HG02884 (cell line): ENCODE results near the gene LYRM4.
"Not testable (repeated sequence)": the region's sequence is repeated elsewhere in the genome, so short reads cannot be mapped to it uniquely, and the experiment has no call there.

Experiments used
- ATAC-seq: cut with Tn5 transposase; IDR thresholded peaks from one replicate; pipeline ENCODE4 v1.9.1; 2021; ENCODE audit warnings: mild to moderate bottlenecking, moderate library complexity; ENCODE audit not compliant: unreplicated experiment

The LYRM4 gene

GRCh38 chr6:5084781-5085647 is 175.7 kb downstream of the LYRM4 start, which contains the start of gene PPP1R3G:
PPP1R3G (plus strand) TSS chr6:5085341; CDS start chr6:5085486, 145 bp downstream.
- peak; percentile 43 for ATAC-seq

DNA sequence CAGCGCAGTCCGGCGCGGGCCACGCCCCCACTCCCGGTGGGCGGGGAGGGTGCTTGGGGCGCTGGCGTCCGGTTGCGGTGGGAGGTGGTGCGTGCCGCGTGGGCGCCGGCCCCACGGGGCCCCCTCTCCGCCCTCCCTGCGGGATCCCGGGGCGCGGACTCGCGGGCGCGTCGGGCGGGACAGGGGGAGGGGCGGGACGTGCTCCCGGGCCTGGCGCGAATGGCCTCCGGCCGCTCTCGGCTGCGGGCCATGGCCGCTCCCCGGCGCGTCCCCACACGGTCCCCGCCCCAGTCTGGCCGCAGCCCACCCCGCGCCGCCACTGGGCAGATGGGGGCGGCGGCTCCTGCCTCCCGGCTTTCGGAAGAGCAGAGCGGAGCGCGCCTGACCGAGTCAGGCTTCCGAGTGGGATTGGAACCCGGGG is 176.4 kb downstream of the LYRM4 start:
- peak; percentile 32 for ATAC-seq

DNA sequence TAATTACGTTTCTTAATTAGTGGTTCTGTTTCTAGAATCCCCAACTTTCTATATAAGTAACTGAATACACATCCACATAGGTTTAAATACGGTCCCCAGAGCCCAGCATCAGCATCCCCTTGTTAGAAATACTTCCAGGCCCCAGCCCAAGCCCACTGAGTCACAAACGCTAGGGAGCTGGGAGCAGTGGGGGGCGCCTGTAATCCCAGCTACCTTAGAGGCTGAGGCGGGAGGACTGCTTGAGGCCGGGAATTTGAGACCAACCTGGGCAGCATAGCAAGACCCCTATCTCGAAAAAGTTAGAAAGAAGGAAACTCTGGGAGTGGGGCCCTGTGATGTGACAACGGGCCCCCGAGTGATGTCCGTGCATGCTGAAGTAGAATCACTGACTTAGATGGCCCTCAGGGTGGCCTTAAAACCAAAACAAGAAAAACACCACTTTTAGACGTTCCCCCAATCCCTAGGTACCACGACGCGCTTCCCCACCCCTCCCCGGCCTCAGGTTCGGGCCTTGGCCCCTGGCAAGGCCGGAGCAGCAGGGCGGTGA is 176.9 kb downstream of the LYRM4 start:
- ATAC-seq: no peak

DNA sequence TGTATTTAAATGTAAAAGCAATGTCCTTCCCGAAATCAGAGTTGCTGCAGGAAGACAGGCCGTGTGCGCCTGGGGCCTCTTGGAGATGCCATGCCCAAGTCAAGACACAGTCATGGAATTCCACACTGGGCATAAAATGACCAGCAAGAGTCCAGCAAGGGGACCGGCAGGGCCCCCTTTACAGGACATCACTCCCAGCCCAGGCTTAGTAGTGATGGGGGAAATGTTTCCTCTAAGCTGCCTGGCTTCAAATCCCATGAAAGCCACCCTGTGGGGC is 177.5 kb downstream of the LYRM4 start:
- no peak for ATAC-seq

DNA sequence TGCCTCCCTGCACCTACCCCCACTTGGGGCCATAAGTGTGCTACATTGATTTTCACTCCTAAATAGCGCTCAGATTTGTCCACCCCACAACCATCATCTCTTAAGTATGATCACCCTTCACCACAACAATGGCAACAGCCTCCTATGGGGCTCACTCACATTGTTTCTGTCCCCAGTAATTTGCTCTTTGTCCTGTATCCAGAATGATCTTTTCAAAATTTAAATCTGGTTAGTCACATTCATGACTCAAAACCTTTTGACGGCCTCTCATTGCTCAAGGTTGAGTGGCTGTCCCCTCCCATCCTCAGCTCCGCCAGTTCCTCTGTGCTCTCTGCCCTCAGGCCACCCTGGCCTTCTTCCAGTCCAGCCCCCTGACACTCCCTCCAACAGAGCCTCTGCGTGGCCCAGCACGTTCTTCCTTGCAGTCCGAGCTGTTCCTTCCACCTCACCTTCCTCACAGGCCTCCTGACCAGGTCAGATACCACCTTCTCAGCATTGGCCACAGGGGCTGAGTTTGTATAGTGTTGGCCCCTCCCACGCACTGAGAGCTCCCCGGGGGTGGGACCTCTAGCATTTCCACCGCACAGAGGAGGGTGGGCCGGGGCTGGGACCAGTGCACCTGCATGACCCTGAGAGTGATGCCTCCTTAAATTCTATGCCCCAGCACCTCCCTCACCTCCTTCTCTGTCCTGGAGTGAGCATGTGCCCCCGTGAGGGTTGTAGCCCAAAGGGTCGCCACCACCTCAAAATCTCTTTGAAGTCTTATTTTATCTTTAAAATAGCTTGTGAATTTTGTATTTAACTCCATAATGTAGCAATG is 178.1 kb downstream of the LYRM4 start:
- ATAC-seq: no peak

DNA sequence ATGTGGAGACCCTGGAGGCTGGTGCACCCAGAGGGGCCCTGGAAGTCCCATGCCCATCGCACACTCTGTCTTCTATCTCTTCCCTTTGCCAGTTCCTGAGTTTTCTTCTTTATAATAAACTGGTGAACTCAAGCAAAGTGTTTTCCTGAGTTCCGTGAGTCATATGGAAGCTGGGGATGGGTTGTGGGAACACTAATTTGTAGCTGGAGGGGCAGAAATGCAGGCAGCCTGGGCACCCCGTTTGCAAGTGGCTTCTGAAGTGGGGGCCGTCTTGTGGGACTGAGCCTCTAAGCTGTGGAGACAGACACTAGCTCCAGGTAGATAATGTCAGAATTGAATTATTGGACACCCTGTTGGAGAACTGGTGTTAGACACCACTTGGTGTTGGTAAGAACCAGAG is 178.8 kb downstream of the LYRM4 start:
- ATAC-seq: no peak

DNA sequence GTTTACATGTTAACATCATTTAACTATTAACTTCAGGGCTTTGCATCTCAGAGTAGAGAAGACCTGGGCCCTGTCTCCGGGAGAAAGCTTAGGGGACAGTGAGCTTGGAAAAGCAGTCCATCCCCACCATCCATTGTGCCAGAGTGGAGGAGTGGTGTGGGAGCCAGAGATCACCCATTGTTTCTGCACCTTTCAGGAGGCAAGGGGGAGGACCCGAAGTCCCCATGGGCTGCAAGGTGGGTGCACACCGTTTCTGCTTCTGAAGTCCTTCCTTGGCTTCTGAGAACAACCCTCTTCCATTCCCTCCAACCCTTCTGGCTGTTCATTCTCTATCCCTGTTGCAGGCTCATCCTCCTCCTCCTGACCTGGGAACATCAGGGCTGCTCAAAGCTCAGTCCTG is 179.6 kb downstream of the LYRM4 start:
- ATAC-seq: no peak

GRCh38 chr6:5080574-5080973 is 180.2 kb downstream of the LYRM4 start:
- no peak for ATAC-seq

GRCh38 chr6:5079692-5080091 is 181.1 kb downstream of the LYRM4 start:
- no peak for ATAC-seq

- no peak for ATAC-seq
These were observed 182.6 kb downstream of the LYRM4 start for GRCh38 chr6:5078121-5078669.

- no peak for ATAC-seq
These were observed 183.8 kb downstream of the LYRM4 start for GRCh38 chr6:5076931-5077330.

DNA sequence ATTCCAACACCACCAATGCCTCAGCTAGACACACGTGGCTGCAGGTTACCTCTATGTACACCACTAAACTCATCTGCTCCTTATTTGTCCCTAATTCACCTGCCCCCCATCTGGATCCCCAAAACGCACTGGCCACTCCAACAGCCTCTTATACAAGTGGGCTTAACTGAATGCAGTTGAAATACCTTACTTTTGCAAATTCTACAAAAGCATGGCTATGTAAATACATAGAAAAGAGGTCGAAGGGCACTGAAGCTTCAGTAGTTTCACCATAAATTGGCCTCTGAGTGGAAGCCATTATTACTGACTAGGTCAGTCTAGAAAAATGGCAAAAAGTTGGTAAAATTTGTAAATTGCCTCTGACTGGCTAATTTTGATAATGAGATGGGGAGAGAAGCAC is 186.8 kb downstream of the LYRM4 start:
- no peak for ATAC-seq

DNA sequence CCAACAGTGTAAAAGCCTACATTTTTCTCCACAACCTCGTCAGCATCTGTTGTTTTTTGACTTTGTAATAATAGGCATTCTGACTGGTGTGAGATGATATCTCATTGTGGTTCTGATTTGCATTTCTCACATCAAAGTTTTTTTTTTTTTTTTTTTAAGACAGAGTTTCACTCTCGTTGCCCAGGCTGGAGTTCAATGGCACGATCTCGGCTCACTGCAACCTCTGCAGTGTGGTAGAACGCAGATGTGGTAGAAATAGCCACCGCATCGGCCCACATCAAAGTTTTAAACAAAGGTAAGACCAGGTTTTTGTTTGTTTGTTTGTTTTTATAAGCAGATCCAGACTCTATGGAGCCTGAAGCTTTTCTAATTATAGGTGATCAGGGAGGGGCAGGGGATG is 188.3 kb downstream of the LYRM4 start:
- ATAC-seq: no peak

DNA sequence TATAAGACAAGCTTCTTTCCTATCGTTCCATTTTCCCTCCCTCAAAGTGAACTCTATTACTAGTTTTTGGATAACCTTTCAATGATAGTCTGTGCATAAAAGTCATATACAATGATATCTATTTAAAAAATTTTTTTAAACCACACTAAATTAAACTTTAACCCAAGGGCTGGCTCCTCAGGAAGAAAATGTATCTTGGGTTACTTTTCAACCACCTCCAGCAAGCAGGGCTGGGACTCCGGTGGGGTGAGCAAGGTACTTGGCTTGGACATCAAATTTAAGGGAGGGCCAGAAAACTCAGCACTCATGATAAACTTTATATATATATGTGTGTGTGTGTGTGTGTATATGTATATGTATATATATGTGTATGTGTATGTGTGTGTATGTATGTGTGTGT is 189.5 kb downstream of the LYRM4 start:
- ATAC-seq: no peak

- ATAC-seq: no peak
These were observed 192.5 kb downstream of the LYRM4 start for GRCh38 chr6:5068153-5068751.

- no peak for ATAC-seq
These were observed 193.4 kb downstream of the LYRM4 start for GRCh38 chr6:5067305-5067704.

DNA sequence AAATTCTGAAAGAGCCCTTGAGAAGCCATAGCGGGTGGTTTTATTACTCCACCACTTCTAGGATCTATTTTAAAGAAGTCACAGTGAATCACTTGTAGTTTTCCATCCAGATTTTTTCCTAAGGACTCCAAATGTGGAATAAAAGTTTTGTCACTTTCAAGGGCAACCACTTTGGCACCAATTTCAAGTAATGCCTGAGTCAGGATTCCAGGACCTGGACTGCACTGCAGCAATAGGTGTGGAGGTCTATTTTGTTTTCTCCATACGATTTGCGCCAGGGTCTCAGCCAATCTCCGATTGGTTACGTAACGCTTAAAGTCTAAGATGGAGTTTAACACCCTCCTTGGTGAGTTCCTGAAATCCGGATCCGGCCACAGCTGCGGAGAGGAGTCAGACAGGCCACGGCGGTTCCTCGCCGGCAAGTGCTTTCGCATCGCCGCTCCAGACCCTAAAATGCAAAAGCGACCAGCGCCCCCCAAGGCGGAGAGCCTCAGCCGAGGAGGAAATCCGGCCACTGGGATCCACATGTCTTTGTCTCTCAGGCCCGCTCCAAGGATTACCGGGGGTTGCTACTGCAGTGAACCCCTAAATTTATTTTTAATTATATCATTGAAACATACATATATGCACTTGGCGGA is 194.2 kb downstream of the LYRM4 start:
- ATAC-seq: no peak

- no peak for ATAC-seq
These were observed 197.1 kb downstream of the LYRM4 start for GRCh38 chr6:5063617-5064016.

DNA sequence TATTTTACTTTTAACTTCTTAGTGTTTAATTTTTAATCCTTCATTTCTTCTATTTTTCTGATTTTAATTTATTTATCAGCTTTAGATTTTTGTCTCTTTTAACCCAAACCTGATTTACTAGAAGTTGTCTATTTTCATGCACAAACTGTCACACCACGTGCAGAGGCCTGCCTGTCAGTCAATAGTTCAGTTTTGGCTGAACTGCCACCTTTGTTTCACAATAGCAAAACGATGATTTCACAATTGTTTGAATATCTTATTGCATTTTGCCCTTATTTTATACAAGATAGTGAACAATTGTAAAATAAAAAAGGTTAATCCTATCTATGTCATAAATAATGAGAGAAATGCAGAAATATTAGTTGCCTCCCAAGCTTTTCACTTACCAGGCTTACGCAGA is 199.6 kb downstream of the LYRM4 start:
- no peak for ATAC-seq

- ATAC-seq: not testable (repeated sequence)
These were observed 200.3 kb downstream of the LYRM4 start for GRCh38 chr6:5060439-5060838.
